Mesothelial cell of epicardium (in vitro differentiated cells): ENCODE results near the gene ERC2. TPM values are rescaled to one million over a fixed set of nuclear protein-coding genes. Genes with fewer than 3 reads are reported as not detected.
"Not testable (repeated sequence)": the region's sequence is repeated elsewhere in the genome, so short reads cannot be mapped to it uniquely, and the experiment has no call there.

Experiments
- DNase-seq, 2 experiments: peaks; one replicate each; pipeline ENCODE4 v3.0.0; 2021; ENCODE audit warnings: low spot score in 2 of 2; ENCODE audit not compliant: unreplicated experiment in 2 of 2
- H3K27ac Mint-ChIP-seq: 2 replicates; pipeline ENCODE4 v1.8.0; 2021; ENCODE audit warnings: mixed read lengths
- H3K27me3 Mint-ChIP-seq: 2 replicates; pipeline ENCODE4 v1.8.0; 2021; ENCODE audit warnings: low read depth, mixed read lengths
- H3K36me3 Mint-ChIP-seq: 2 replicates; pipeline ENCODE4 v1.8.0; 2021; ENCODE audit warnings: mixed read lengths
- H3K4me1 Mint-ChIP-seq: 2 replicates; pipeline ENCODE4 v1.8.0; 2021; ENCODE audit warnings: mixed read lengths
- H3K4me3 Mint-ChIP-seq: 2 replicates; pipeline ENCODE4 v1.8.0; 2021; ENCODE audit warnings: mild to moderate bottlenecking, moderate library complexity, mixed read lengths
- H3K9me3 Mint-ChIP-seq: 2 replicates; pipeline ENCODE4 v1.8.0; 2021; ENCODE audit warnings: mixed read lengths
- CTCF ChIP-seq: fragments of 200-600 bp; sonication (generic); IDR thresholded peaks from one replicate; pipeline ENCODE4 v1.5.0; 2021; ENCODE audit warnings: antibody characterized with exemption; ENCODE audit not compliant: unreplicated experiment
- total RNA-seq: library from RNA; stranded (reverse); gene quantifications from 3 replicates; pipeline ENCODE4 v1.2.1, GENCODE V29; 2021

Gene ERC2
- total RNA-seq, 1 donor from 2014 or later: 15.6 TPM

- Mint-ChIP-seq H3K36me3 (no peaks in the 10 kb centered on the region), H3K27ac (no peak overlapping the region), H3K4me1 (peaks cover 28% of the 10 kb centered on the region), H3K9me3 (no peaks in the 10 kb centered on the region), H3K27me3 (peaks cover 2% of the 10 kb centered on the region), H3K4me3 (no peak overlapping the region)
- no peak for DNase-seq
- TF ChIP-seq CTCF: no peak
Measured at GRCh38 chr3:56022619-56023018, 445.6 kb downstream of the ERC2 start.

- peaks cover 2% of the 10 kb centered on the region for H3K36me3 Mint-ChIP-seq
- H3K4me3 Mint-ChIP-seq: no peak overlapping the region
- TF ChIP-seq CTCF: no peak
- H3K4me1 Mint-ChIP-seq: peaks cover 22% of the 10 kb centered on the region
- DNase-seq: no peak
- H3K27me3 Mint-ChIP-seq: peaks cover 10% of the 10 kb centered on the region
- peak overlapping the region; percentile 27 for H3K27ac Mint-ChIP-seq
- no peaks in the 10 kb centered on the region for H3K9me3 Mint-ChIP-seq
Measured at GRCh38 chr3:56019490-56020146, 448.6 kb downstream of the ERC2 start.

- peaks cover 42% of the 10 kb centered on the region for H3K4me1 Mint-ChIP-seq
Measured at GRCh38 chr3:56015374-56015773, 452.9 kb downstream of the ERC2 start.

GRCh38 chr3:56012721-56013120 is 455.5 kb downstream of the ERC2 start:
- Mint-ChIP-seq H3K9me3 (no peaks in the 10 kb centered on the region), H3K4me1 (peaks cover 30% of the 10 kb centered on the region), H3K4me3 (no peak overlapping the region), H3K27me3 (peaks cover 20% of the 10 kb centered on the region), H3K27ac (no peak overlapping the region), H3K36me3 (peaks cover 2% of the 10 kb centered on the region)
- no peak for DNase-seq
- no peak for TF ChIP-seq CTCF

More at GRCh38 chr3:56015374-56015773, 452.9 kb downstream of the ERC2 start:
- H3K27me3 Mint-ChIP-seq: peaks cover 14% of the 10 kb centered on the region
- not testable (repeated sequence) for DNase-seq, H3K9me3 Mint-ChIP-seq, H3K4me3 Mint-ChIP-seq, H3K36me3 Mint-ChIP-seq, H3K27ac Mint-ChIP-seq

GRCh38 chr3:56005196-56005805 is 463.0 kb downstream of the ERC2 start:
- no peaks in the 10 kb centered on the region for H3K36me3 Mint-ChIP-seq
- H3K27me3 Mint-ChIP-seq: peaks cover 6% of the 10 kb centered on the region
- no peak for TF ChIP-seq CTCF
- H3K9me3 Mint-ChIP-seq: no peaks in the 10 kb centered on the region
- H3K4me1 Mint-ChIP-seq: peaks cover 65% of the 10 kb centered on the region
- H3K27ac Mint-ChIP-seq: no peak overlapping the region
- H3K4me3 Mint-ChIP-seq: no peak overlapping the region
- no peak for DNase-seq

- no peaks in the 10 kb centered on the region for H3K36me3 Mint-ChIP-seq
- peaks cover 76% of the 10 kb centered on the region for H3K4me1 Mint-ChIP-seq
- no peak overlapping the region for H3K4me3 Mint-ChIP-seq
- TF ChIP-seq CTCF: no peak
- H3K27ac Mint-ChIP-seq: peak overlapping the region; percentile 86
- no peak for DNase-seq
- no peaks in the 10 kb centered on the region for H3K27me3 Mint-ChIP-seq
- H3K9me3 Mint-ChIP-seq: no peaks in the 10 kb centered on the region
Measured at GRCh38 chr3:56003129-56003528, 465.1 kb downstream of the ERC2 start.
